B cell (primary cell): Measurements from ENCODE around the gene VTI1A.

Experiments used
- EZH2 ChIP-seq: IDR thresholded peaks from 2 replicates; pipeline ENCODE4 v1.6.1; 2012; ENCODE audit warnings: borderline replicate concordance, low read depth, mild to moderate bottlenecking, moderate library complexity, low read length; ENCODE audit not compliant: insufficient read depth, poor library complexity, severe bottlenecking
- TF ChIP-seq, protein P1 (sequence below): fragments of 200-600 bp; IDR thresholded peaks from one replicate; pipeline ENCODE4 v1.8.0; 2022; ENCODE audit warnings: antibody characterized with exemption, mild to moderate bottlenecking

DNA sequence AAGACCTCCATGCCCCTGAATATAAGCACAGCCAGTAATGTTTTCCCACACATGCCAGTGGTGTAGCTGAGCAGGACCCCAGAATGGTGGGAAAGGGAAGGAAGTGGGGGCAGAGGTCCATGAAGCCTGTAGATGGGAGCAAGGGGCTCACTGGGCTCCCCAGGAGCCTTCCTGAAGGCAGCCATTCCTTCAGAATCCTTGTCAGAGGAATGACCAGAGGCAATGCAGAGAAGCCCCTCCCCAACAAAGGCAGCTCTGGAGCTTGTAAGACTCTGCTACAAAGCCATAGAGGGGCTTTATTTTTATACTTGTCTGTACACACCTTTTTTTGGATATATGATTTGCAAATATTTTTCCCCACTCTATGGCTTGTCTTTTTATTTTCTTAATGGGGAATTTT, 338.1 kb downstream of the VTI1A start:
- TF ChIP-seq, protein P1, sequence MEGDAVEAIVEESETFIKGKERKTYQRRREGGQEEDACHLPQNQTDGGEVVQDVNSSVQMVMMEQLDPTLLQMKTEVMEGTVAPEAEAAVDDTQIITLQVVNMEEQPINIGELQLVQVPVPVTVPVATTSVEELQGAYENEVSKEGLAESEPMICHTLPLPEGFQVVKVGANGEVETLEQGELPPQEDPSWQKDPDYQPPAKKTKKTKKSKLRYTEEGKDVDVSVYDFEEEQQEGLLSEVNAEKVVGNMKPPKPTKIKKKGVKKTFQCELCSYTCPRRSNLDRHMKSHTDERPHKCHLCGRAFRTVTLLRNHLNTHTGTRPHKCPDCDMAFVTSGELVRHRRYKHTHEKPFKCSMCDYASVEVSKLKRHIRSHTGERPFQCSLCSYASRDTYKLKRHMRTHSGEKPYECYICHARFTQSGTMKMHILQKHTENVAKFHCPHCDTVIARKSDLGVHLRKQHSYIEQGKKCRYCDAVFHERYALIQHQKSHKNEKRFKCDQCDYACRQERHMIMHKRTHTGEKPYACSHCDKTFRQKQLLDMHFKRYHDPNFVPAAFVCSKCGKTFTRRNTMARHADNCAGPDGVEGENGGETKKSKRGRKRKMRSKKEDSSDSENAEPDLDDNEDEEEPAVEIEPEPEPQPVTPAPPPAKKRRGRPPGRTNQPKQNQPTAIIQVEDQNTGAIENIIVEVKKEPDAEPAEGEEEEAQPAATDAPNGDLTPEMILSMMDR: no peak
- TF ChIP-seq EZH2: no peak
